ENCODE measurements around the gene SKIC8.

- TF ChIP-seq POLR2A (IDR thresholded peaks at IDR 0.05) (no peak), CTCF (IDR thresholded peaks at IDR 0.05) (no peak)
Observed at GRCh38 chr15:78307976-78308375, 8.6 kb upstream of the SKIC8 start.
